GM12878 (cell line): ENCODE data around the gene ADRB1. TPM values are rescaled to one million over a fixed set of nuclear protein-coding genes. Genes with fewer than 3 reads are reported as not detected.

Experiments used
- ATAC-seq: fragments of 200-7000 bp; cut with Tn5 transposase; 3 replicates; pipeline ENCODE4 v1.9.1; 2020; ENCODE audit warnings: mild to moderate bottlenecking, moderate library complexity
- BruUV-seq: library from RNA; stranded (reverse); fragments of 400-500 nt; replicated peaks from 2 replicates; lab custom pipeline; 2021; lab: Mats Ljungman, UMichigan
- CTCF ChIA-PET: fragments of 300-600 bp; sonication (Branson Sonifier 250); formaldehyde crosslinking; extraction: SDS; loops from one replicate; lab custom pipeline; 2021; ENCODE audit warnings: inconsistent platforms; lab: Yijun Ruan, JAX
- POLR2A ChIA-PET: fragments of 350-600 bp; formaldehyde crosslinking; extraction: SDS; loops from one replicate; lab custom pipeline; 2021; ENCODE audit warnings: inconsistent platforms; lab: Charles Lee
- RAD21 ChIA-PET: fragments of 300-600 bp; sonication (Branson Sonifier 250); formaldehyde crosslinking; loops from one replicate; lab custom pipeline; 2023; ENCODE audit warnings: antibody characterized with exemption; ENCODE audit not compliant: unreplicated experiment; lab: Charles Lee
- SMC1A ChIA-PET: fragments of 300-600 bp; sonication (Branson Sonifier 250); formaldehyde crosslinking; loops from one replicate; lab custom pipeline; 2023; ENCODE audit not compliant: unreplicated experiment, uncharacterized antibody; lab: Charles Lee
- DNase-seq: peaks from one replicate; pipeline ENCODE4 v3.0.0-alpha.2; 2011; ENCODE audit warnings: low read depth, low spot score
- FAIRE-seq: peaks from 3 replicates; lab custom pipeline; 2011; peaks lifted over from hg19 to GRCh38; lab: Jason Lieb, UNC
- H2AFZ ChIP-seq: 2 replicates; pipeline ENCODE4 v1.6.0; 2011; ENCODE audit warnings: low read depth, low read length, control low read depth; ENCODE audit not compliant: control insufficient read depth
- H3K27ac ChIP-seq: 2 replicates; pipeline ENCODE4 v1.5.1; 2011; ENCODE audit warnings: control low read depth; ENCODE audit not compliant: control insufficient read depth, insufficient read depth
- H3K27me3 ChIP-seq, 2 experiments: replicated peaks in 1 of 2; 2 replicates each; pipeline versions ENCODE4 v1.6.0 to v1.6.1; 2011; ENCODE audit warnings: low read length in 1 of 2; ENCODE audit not compliant: control insufficient read depth in 2 of 2, insufficient read depth in 2 of 2
- H3K36me3 ChIP-seq, 2 experiments: 2 replicates each; pipeline ENCODE4 v1.5.1; 2011; ENCODE audit warnings: low read length in 1 of 2; ENCODE audit not compliant: control insufficient read depth in 2 of 2, insufficient read depth in 2 of 2
- H3K4me1 ChIP-seq: 2 replicates; pipeline ENCODE4 v1.6.1; 2011; ENCODE audit warnings: mild to moderate bottlenecking, low read length, moderate library complexity, mixed read lengths; ENCODE audit not compliant: control insufficient read depth, insufficient read depth
- H3K4me2 ChIP-seq: 2 replicates; pipeline ENCODE4 v1.6.0; 2011; ENCODE audit warnings: control low read depth; ENCODE audit not compliant: control insufficient read depth, insufficient read depth
- H3K4me3 ChIP-seq: fragments of 200-600 bp; sonication (generic); 2 replicates; pipeline ENCODE4 v1.5.1; 2016
- H3K79me2 ChIP-seq: 2 replicates; pipeline ENCODE4 v1.6.0; 2011; ENCODE audit warnings: low read length; ENCODE audit not compliant: control insufficient read depth, insufficient read depth
- H3K9ac ChIP-seq: 2 replicates; pipeline ENCODE4 v1.8.0; 2011; ENCODE audit warnings: low read length, control low read depth, mixed read lengths; ENCODE audit not compliant: control insufficient read depth, insufficient read depth
- H3K9me3 ChIP-seq: replicated peaks from 3 replicates; pipeline ENCODE4 v1.5.1; 2011; ENCODE audit warnings: mild to moderate bottlenecking, low read length; ENCODE audit not compliant: control insufficient read depth, insufficient read depth
- H4K20me1 ChIP-seq: 2 replicates; pipeline ENCODE4 v1.6.0; 2011; ENCODE audit not compliant: control insufficient read depth, insufficient read depth
- ETV6 ChIP-seq, 2 experiments: fragments of 450-650 bp in 1 of 2; IDR thresholded peaks in 1 of 2; conservative IDR thresholded peaks in 1 of 2; 2 replicates each; pipeline ENCODE4 v1.6.1; 2014; ENCODE audit warnings: antibody characterized with exemption in 1 of 2, borderline replicate concordance in 1 of 2, low read depth in 1 of 2, mild to moderate bottlenecking in 1 of 2, moderate library complexity in 1 of 2
- FOXK2 ChIP-seq: fragments of 450-650 bp; IDR thresholded peaks from 2 replicates; pipeline ENCODE4 v1.6.1; 2017; ENCODE audit warnings: mild to moderate bottlenecking, moderate library complexity
- HDAC6 ChIP-seq: fragments of 200-600 bp; sonication (generic); IDR thresholded peaks from one replicate; pipeline ENCODE4 v1.8.0; 2017; ENCODE audit warnings: antibody characterized with exemption; ENCODE audit not compliant: unreplicated experiment
- PAX5 ChIP-seq: IDR thresholded peaks from 2 replicates; pipeline ENCODE4 v1.6.1; 2011; ENCODE audit warnings: low read depth, low read length, borderline replicate concordance
- RCOR1 ChIP-seq: conservative IDR thresholded peaks from 2 replicates; pipeline ENCODE4 v1.6.1; 2012; ENCODE audit warnings: low read depth, low read length, improper control_type of control experiment
- RUNX3 ChIP-seq: IDR thresholded peaks from 2 replicates; pipeline ENCODE4 v1.6.1; 2012; ENCODE audit warnings: low read length, inconsistent platforms
- WGBS: methylation state at CpG from one replicate; pipeline ENCODE4 v1.1.6; 2016; ENCODE audit warnings: low lambda C conversion rate; ENCODE audit not compliant: insufficient replicate concordance, insufficient coverage; ENCODE audit errors: missing lambda C conversion rate; 5-methylcytosine and 5-hydroxymethylcytosine counted together
- in situ Hi-C: fragments of 300-500 bp; cut with MboI; formaldehyde crosslinking; loops from 9 replicates; pipeline ENCODE4 v1.14.3; 2018; ENCODE audit warnings: mixed read lengths
- intact Hi-C: fragments of 100-400 bp; cut with micrococcal nuclease; formaldehyde crosslinking; loops from one replicate; pipeline ENCODE4 v1.14.2; 2022; ENCODE audit not compliant: unreplicated experiment
- polyA plus RNA-seq, 11 experiments: library from polyadenylated mRNA; depleted of rRNA in 4 of 11; unstranded in 6 of 11; stranded (reverse) in 5 of 11; fragments of >200 nt; fragmentation: Nextera tagmentation in 4 of 11; fragmentation: Illumina TruSeq in 1 of 11; extraction: Ambion mirVana in 4 of 11; extraction: Trizol in 1 of 11; gene quantifications; 1 replicate in 1 of 11; 2 replicates in 10 of 11; pipeline versions ENCODE4 v1.2.1 to v1.2.3, GENCODE V29; 2011 to 2016; ENCODE audit warnings: inconsistent platforms in 2 of 11, missing spikeins in 2 of 11, low read depth in 1 of 11
- total RNA-seq, 4 experiments: library from RNA; depleted of rRNA in 3 of 4; stranded (reverse); fragments of >200 nt in 3 of 4; fragmentation: Illumina TruSeq in 1 of 4; extraction: Trizol in 1 of 4; gene quantifications; 2 replicates each; pipeline versions ENCODE4 v1.2.1 to v1.2.3, GENCODE V29; 2013 to 2021

ADRB1 gene
- total and polyA plus RNA-seq, 10 of the 15 experiments (the other 5 are each of a cell fraction or from before 2014, with no cell fraction given), result 0.26 to 4.5 (median 1.1) TPM

GRCh38 chr10:114073395-114074186, 29.9 kb downstream of the ADRB1 start:
- Histone ChIP-seq H3K4me1 (peaks cover 11% of the 10 kb centered on the region), H4K20me1 (no peaks in the 10 kb centered on the region), H3K9ac (no peak overlapping the region), H3K9me3 (peaks cover 1% of the 10 kb centered on the region; the same call in 2 of the 3 replicates), H3K4me3 (no peak overlapping the region), H3K27me3 (no peaks in the 10 kb centered on the region), H2AFZ (peak overlapping the region; percentile 3), H3K4me2 (peak overlapping the region; percentile 50), H3K27ac (no peak overlapping the region), H3K36me3 (no peaks in the 10 kb centered on the region), H3K79me2 (no peaks in the 10 kb centered on the region)
- 28% methylated on average over 14 of the region's 14 CpGs for WGBS
- ChIA-PET POLR2A (interaction anchor here (0.7 kb wide), 1 partner anchor 13 kb away, joined by 3 read pairs; no protein-coding TSS in a partner anchor), RAD21 (interaction anchor here (0.8 to 1.6 kb wide), 4 partner anchors 22 to 112 kb away, joined by 3 to 4 read pairs (median 3); no protein-coding TSS in a partner anchor), CTCF (interaction anchor here (0.9 to 1.9 kb wide), 3 partner anchors 16 to 274 kb away, joined by 3 to 4 read pairs (median 4); no protein-coding TSS in a partner anchor), SMC1A (interaction anchor here (0.8 to 2.0 kb wide), 7 partner anchors 22 to 275 kb away, joined by 3 to 6 read pairs (median 3); no protein-coding TSS in a partner anchor)
- intact Hi-C loops, result no loop called here
- TF ChIP-seq PAX5 (0 out of 2 replicates have a peak, but pooled peaks have one; percentile 11), RUNX3 (peak; percentile 11; the same call in 1 of the 2 replicates), FOXK2 (no peak)
- ATAC-seq (peak; percentile 61), DNase-seq (no peak), FAIRE-seq (no peak)
- in situ Hi-C loops, result no loop called here
- no TSS peak for BruUV-seq

- Histone ChIP-seq H3K4me1 (peaks cover 10% of the 10 kb centered on the region), H4K20me1 (no peaks in the 10 kb centered on the region), H3K27me3 (no peaks in the 10 kb centered on the region), H2AFZ (no peak overlapping the region), H3K79me2 (no peaks in the 10 kb centered on the region), H3K4me2 (no peak overlapping the region), H3K27ac (no peak overlapping the region), H3K9ac (no peak overlapping the region), H3K36me3 (no peaks in the 10 kb centered on the region), H3K9me3 (peaks cover 1% of the 10 kb centered on the region; the same call in 2 of the 3 replicates), H3K4me3 (no peak overlapping the region)
- CTCF ChIA-PET, result interaction anchor here (0.8 to 1.4 kb wide), 2 partner anchors 12 to 26 kb away, joined by 3 read pairs; no protein-coding TSS in a partner anchor
- 77% methylated on average over 6 of the region's 6 CpGs for whole genome bisulfite sequencing
- FAIRE-seq (no peak), ATAC-seq (no peak), DNase-seq (no peak)
- in situ Hi-C loops, result no loop called here
- RAD21 ChIA-PET, result no interaction called here
- TF ChIP-seq RUNX3 (no peak), ETV6 (conservative IDR thresholded peaks at IDR 0.05 in 1 of 2, IDR thresholded peaks at IDR 0.05 in 1 of 2; ENCODE audit: borderline replicate concordance in 1 of 2, low read depth in 1 of 2) (no peak), RCOR1 (no peak), HDAC6 (no peak)
- no TSS peak for BruUV-seq
- SMC1A ChIA-PET, result interaction anchor here (1.5 kb wide), 1 partner anchor 114 kb away, joined by 3 read pairs; no protein-coding TSS in a partner anchor
- intact Hi-C loops, result no loop called here
- POLR2A ChIA-PET, result no interaction called here
These were observed 31.4 kb downstream of the ADRB1 start for GRCh38 chr10:114075093-114075492.
